Activated CD4-positive, alpha-beta memory T cell treated with anti-CD3 and anti-CD28 coated beads, Interleukin-2, amount 10 ng/mL, durations not matched to agents 7 days and 5 days (primary cell): ENCODE results near the gene MVB12B. TPM values are rescaled to one million over a fixed set of nuclear protein-coding genes. Genes with fewer than 3 reads are reported as not detected.

Experiments used
- CTCF ChIA-PET: fragments of 350-600 bp; sonication (Branson Sonifier 250); formaldehyde crosslinking; loops from one replicate; lab custom pipeline; 2021; ENCODE audit warnings: antibody characterized with exemption, inconsistent platforms; lab: Charles Lee
- POLR2A ChIA-PET: fragments of 350-600 bp; sonication (Branson Sonifier 250); formaldehyde crosslinking; loops from one replicate; lab custom pipeline; 2021; ENCODE audit warnings: antibody characterized with exemption; lab: Charles Lee
- DNase-seq: peaks from one replicate; pipeline ENCODE4 v3.0.0-alpha.2; 2020
- H3K27ac Mint-ChIP-seq: one replicate; pipeline ENCODE4 v1.8.0; 2021; ENCODE audit warnings: mild to moderate bottlenecking, mixed read lengths
- H3K27me3 Mint-ChIP-seq: one replicate; pipeline ENCODE4 v1.8.0; 2021; ENCODE audit warnings: mixed read lengths
- H3K36me3 Mint-ChIP-seq: one replicate; pipeline ENCODE4 v1.8.0; 2021; ENCODE audit warnings: low read depth, mixed read lengths
- H3K4me1 Mint-ChIP-seq: one replicate; pipeline ENCODE4 v1.8.0; 2021; ENCODE audit warnings: mixed read lengths
- H3K4me3 Mint-ChIP-seq: one replicate; pipeline ENCODE4 v1.8.0; 2021; ENCODE audit warnings: mild to moderate bottlenecking, mixed read lengths
- H3K9me3 Mint-ChIP-seq: one replicate; pipeline ENCODE4 v1.8.0; 2021; ENCODE audit warnings: mixed read lengths
- total RNA-seq, 2 experiments: library from RNA; stranded (reverse); gene quantifications; one replicate each; pipeline ENCODE4 v1.2.3, GENCODE V29; 2021

Gene MVB12B
- total RNA-seq, 2 experiments from 2014 or later, result 1.8 to 2.4 TPM

DNA sequence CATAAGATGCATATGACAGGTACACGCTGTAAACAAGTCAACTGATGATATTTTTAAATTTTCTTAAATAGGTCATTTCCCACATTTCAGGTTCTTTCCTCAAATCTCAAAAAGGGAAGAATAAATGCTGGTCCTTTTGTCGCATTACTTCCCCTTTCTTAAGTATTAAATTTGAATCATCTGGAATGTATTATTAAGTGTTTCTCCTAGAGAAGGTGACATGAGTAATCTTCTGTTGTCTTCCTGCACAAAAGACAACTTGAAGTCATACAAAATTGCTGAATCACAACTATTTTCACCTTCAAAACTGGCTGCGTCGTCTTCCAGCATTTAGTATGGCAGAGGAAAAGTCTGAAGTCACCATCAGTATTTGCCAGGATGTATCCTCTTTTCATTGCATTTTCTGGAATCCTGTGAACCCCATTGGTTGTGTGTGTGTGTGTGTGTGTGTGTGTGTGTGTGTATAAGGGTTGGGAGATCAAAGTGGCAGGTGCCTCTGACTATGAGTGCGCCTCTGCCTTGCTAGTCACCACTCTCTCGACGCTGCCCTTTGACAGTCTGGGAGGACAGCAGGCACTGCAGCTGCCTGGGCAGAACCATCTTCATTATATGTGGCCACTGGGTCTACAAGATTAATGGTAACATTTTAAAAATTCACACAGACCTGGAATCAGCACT is 86.9 kb downstream of the MVB12B start:
- H3K36me3 Mint-ChIP-seq, result no peaks in the 10 kb centered on the region
- H3K4me1 Mint-ChIP-seq, result peaks cover 30% of the 10 kb centered on the region
- no peaks in the 10 kb centered on the region for H3K27me3 Mint-ChIP-seq
- H3K4me3 Mint-ChIP-seq, result no peak overlapping the region
- H3K9me3 Mint-ChIP-seq, result no peaks in the 10 kb centered on the region
- ChIA-PET POLR2A (no interaction called here), CTCF (no interaction called here)
- no peak for DNase-seq
- no peak overlapping the region for H3K27ac Mint-ChIP-seq

GRCh38 chr9:126415741-126416370 is 89.2 kb downstream of the MVB12B start:
- H3K27ac Mint-ChIP-seq, result no peak overlapping the region
- no peak overlapping the region for H3K4me3 Mint-ChIP-seq
- ChIA-PET CTCF (interaction anchor here (1.4 kb wide), 1 partner anchor 17 kb away, joined by 5 read pairs; no protein-coding TSS in a partner anchor), POLR2A (no interaction called here)
- no peaks in the 10 kb centered on the region for H3K36me3 Mint-ChIP-seq
- H3K4me1 Mint-ChIP-seq, result peaks cover 22% of the 10 kb centered on the region
- no peaks in the 10 kb centered on the region for H3K9me3 Mint-ChIP-seq
- H3K27me3 Mint-ChIP-seq, result no peaks in the 10 kb centered on the region
- DNase-seq, result no peak

GRCh38 chr9:126417043-126417442 is 90.4 kb downstream of the MVB12B start:
- H3K36me3 Mint-ChIP-seq, result no peaks in the 10 kb centered on the region
- peaks cover 3% of the 10 kb centered on the region for H3K27me3 Mint-ChIP-seq
- peaks cover 11% of the 10 kb centered on the region for H3K4me1 Mint-ChIP-seq
- no peak overlapping the region for H3K4me3 Mint-ChIP-seq
- H3K9me3 Mint-ChIP-seq, result no peaks in the 10 kb centered on the region
- no peak overlapping the region for H3K27ac Mint-ChIP-seq
- ChIA-PET POLR2A (interaction anchor here (1.0 kb wide), 1 partner anchor 54 kb away, joined by 4 read pairs; no protein-coding TSS in a partner anchor), CTCF (interaction anchor here (1.4 kb wide), 1 partner anchor 19 kb away, joined by 5 read pairs; no protein-coding TSS in a partner anchor)
- DNase-seq, result no peak

DNA sequence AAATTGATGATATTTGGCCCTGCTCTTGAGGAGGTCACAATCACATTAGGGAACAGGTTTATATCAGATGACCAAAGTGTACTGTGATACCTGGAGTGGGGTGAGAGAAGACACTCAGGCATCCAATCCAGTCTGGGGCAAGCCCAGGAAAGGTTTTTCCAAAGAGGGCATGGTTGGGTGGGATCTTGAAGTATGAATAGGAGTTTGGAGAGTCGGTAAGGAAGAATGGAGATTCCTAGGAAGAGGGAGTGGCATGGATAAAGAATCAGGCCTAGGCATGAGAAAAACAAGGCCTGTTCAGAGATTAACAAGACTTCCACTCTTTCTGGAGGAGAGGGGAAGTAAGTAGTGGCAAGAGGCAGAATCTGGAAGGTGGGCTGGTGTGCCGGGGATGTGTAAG is 91.1 kb downstream of the MVB12B start:
- H3K27me3 Mint-ChIP-seq, result peaks cover 3% of the 10 kb centered on the region
- no peak overlapping the region for H3K4me3 Mint-ChIP-seq
- H3K27ac Mint-ChIP-seq, result no peak overlapping the region
- H3K9me3 Mint-ChIP-seq, result no peaks in the 10 kb centered on the region
- no peaks in the 10 kb centered on the region for H3K36me3 Mint-ChIP-seq
- POLR2A ChIA-PET, result no interaction called here
- DNase-seq, result no peak
- peaks cover 4% of the 10 kb centered on the region for H3K4me1 Mint-ChIP-seq
- CTCF ChIA-PET, result no interaction called here

DNA sequence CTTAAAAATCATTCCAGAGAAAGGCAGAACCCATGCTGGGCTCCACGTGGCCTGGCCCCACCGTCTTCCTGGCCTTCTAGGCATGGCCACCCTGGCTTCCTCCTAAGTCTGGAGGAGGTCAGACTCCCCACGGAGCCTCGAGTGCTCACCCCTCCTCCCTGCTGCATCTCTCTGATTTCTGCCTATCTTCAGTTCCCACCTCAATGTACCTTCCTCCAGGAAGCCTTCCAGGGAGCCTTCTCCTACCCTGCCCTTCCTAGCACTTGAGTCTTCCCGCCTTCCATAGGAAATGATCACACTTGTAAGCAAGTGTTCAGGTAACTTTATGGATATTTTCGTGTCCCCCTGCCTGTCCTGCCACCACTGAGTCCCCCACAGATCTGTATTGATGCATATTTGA is 92.0 kb downstream of the MVB12B start:
- ChIA-PET POLR2A (no interaction called here), CTCF (no interaction called here)
- no peak for DNase-seq
- Mint-ChIP-seq H3K36me3 (no peaks in the 10 kb centered on the region), H3K27me3 (peaks cover 3% of the 10 kb centered on the region), H3K9me3 (no peaks in the 10 kb centered on the region), H3K27ac (no peak overlapping the region), H3K4me1 (peaks cover 3% of the 10 kb centered on the region), H3K4me3 (no peak overlapping the region)

DNA sequence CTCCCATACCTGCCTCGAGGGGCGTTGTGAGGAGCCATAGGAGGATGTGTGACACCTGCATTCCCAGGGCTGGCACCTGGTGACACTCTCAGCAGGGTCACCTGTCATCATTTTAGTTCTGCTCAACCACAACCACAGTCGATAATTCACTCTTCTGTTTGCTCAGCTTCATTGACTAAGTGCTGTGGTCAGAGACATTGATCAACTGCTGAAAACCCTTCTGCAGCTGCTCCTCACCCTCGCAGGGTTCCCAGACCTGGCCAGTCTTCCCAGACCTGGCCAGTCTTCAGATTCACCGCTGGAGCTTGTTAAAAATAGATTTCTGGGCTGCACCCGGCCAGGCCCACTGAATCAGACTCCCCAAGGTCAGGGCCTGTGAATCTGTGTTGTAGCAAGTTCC is 92.8 kb downstream of the MVB12B start:
- Mint-ChIP-seq H3K4me1 (peaks cover 3% of the 10 kb centered on the region), H3K4me3 (no peak overlapping the region), H3K36me3 (no peaks in the 10 kb centered on the region), H3K9me3 (no peaks in the 10 kb centered on the region), H3K27ac (no peak overlapping the region), H3K27me3 (peaks cover 3% of the 10 kb centered on the region)
- POLR2A ChIA-PET, result no interaction called here
- CTCF ChIA-PET, result interaction anchor here (1.6 kb wide), 1 partner anchor 71 kb away, joined by 3 read pairs; no protein-coding TSS in a partner anchor
- DNase-seq, result no peak

DNA sequence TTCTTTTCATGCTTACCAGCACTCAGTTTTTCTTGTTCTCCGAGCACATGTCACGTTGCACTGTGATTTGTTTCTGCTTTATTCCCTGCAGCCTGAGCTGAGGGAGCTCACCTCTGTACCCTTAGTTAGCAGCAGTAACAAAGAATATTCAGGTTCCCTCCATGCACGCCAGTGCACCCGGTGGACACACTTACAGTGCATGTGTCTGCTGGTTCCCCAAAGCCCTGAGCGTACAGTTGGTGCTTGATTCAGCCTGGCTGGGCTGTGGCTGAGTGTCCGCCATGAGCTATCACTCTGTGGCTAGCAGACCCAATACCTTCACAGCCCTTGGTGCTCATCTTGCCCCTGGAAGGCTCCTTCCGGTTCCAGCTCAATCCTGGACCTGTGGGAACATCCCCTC is 93.5 kb downstream of the MVB12B start:
- no peak for DNase-seq
- H3K4me1 Mint-ChIP-seq, result peaks cover 3% of the 10 kb centered on the region
- no peaks in the 10 kb centered on the region for H3K36me3 Mint-ChIP-seq
- no peaks in the 10 kb centered on the region for H3K9me3 Mint-ChIP-seq
- CTCF ChIA-PET, result interaction anchor here (1.6 kb wide), 1 partner anchor 71 kb away, joined by 3 read pairs; no protein-coding TSS in a partner anchor
- peaks cover 3% of the 10 kb centered on the region for H3K27me3 Mint-ChIP-seq
- no peak overlapping the region for H3K4me3 Mint-ChIP-seq
- no peak overlapping the region for H3K27ac Mint-ChIP-seq
- POLR2A ChIA-PET, result no interaction called here

- POLR2A ChIA-PET, result no interaction called here
- Mint-ChIP-seq H3K4me3 (no peak overlapping the region), H3K9me3 (no peaks in the 10 kb centered on the region), H3K27me3 (peaks cover 3% of the 10 kb centered on the region), H3K27ac (no peak overlapping the region), H3K4me1 (peaks cover 3% of the 10 kb centered on the region), H3K36me3 (no peaks in the 10 kb centered on the region)
- no peak for DNase-seq
- CTCF ChIA-PET, result interaction anchor here (1.6 kb wide), 1 partner anchor 70 kb away, joined by 3 read pairs; no protein-coding TSS in a partner anchor
Observed at GRCh38 chr9:126420643-126421564, 94.3 kb downstream of the MVB12B start.

DNA sequence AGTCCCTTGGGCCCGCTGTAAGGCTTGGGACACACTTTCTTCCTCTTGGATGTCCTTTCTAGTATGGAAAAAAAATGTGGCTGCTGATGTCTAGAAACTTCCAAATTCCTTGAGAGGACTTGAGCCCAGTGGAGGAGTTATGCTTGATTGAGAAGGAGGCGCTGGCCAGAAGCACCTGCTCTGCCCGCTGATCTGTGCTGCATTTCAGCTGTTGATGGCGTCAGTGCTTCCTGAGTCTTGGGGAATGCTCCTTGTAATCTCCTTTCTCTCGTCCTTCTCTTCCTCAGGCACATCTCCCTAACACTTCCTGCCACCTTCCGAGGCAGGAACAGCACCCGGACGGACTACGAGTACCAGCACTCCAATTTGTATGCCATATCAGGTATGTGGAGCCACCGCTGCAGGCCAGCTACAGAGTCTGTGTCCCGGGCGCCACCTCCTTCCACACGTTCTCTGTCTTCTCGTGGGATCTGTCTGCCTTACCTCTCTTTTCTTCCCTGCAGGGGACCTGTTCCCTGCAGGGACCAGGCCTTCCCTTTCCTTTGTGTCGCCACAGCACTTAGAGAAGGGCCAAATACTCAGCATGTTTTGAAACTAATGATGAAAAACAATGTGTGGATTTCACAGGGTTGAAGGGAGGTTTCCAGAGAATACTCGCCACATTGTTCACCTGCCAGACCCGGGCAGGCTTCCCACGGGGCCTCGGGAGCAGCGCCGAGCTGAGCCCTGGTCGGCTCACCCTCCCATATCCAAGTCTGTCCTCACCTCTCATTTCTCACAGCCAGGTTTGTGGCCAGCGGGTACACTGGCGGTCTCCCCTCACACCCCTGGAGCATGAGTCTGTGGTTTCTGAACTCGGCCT is 95.2 kb downstream of the MVB12B start:
- DNase-seq, result no peak
- ChIA-PET CTCF (no interaction called here), POLR2A (no interaction called here)
- H3K36me3 Mint-ChIP-seq, result no peaks in the 10 kb centered on the region
- peaks cover 7% of the 10 kb centered on the region for H3K27me3 Mint-ChIP-seq
- peaks cover 3% of the 10 kb centered on the region for H3K4me1 Mint-ChIP-seq
- no peaks in the 10 kb centered on the region for H3K9me3 Mint-ChIP-seq
- H3K4me3 Mint-ChIP-seq, result no peak overlapping the region
- H3K27ac Mint-ChIP-seq, result no peak overlapping the region

DNA sequence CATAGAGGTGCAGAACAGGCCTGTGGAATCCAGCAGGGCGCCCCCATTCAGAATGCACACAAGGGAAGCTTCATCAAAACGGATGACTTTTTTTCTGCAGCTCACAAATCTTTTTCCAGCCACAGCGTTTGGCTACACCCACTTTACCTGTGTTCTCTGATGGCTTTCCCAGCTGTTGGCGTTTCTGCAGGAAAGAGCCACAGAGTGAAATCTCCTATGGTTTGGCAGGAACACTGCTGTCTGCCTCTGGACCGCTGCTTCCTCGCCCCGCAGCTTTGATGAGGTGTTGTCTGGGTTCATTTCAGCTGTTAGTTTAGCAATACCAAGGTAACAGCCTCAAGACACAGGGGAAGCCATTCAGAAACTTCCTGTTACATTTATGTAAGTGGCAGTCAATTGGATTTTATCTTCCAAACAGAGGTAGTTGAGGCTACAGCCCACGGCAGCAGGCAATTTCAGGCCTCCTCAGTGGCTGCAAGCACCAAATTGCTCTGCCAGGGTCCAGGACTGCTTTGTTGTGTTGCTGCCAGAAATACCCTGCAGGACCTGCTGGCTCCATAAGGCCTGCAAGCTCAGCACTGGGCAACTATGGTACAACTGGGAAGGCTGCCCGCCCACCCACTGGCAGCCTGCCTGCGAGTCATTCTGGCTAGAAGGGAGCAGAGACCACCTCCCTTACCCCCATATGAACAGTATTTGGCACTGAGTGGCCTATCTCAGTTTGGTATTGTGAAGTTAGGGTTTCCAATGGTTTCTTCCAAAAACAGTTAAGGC is 96.7 kb downstream of the MVB12B start:
- no peak overlapping the region for H3K4me3 Mint-ChIP-seq
- H3K27ac Mint-ChIP-seq, result no peak overlapping the region
- H3K27me3 Mint-ChIP-seq, result peaks cover 10% of the 10 kb centered on the region
- no peaks in the 10 kb centered on the region for H3K9me3 Mint-ChIP-seq
- POLR2A ChIA-PET, result no interaction called here
- no peak for DNase-seq
- peaks cover 3% of the 10 kb centered on the region for H3K4me1 Mint-ChIP-seq
- CTCF ChIA-PET, result no interaction called here
- H3K36me3 Mint-ChIP-seq, result no peaks in the 10 kb centered on the region

- Mint-ChIP-seq H3K36me3 (no peaks in the 10 kb centered on the region), H3K27ac (no peak overlapping the region), H3K4me3 (no peak overlapping the region), H3K27me3 (peaks cover 15% of the 10 kb centered on the region), H3K4me1 (peaks cover 4% of the 10 kb centered on the region), H3K9me3 (no peaks in the 10 kb centered on the region)
- DNase-seq, result no peak
- CTCF ChIA-PET, result no interaction called here
- POLR2A ChIA-PET, result no interaction called here
Observed at GRCh38 chr9:126423916-126424185, 97.2 kb downstream of the MVB12B start.

DNA sequence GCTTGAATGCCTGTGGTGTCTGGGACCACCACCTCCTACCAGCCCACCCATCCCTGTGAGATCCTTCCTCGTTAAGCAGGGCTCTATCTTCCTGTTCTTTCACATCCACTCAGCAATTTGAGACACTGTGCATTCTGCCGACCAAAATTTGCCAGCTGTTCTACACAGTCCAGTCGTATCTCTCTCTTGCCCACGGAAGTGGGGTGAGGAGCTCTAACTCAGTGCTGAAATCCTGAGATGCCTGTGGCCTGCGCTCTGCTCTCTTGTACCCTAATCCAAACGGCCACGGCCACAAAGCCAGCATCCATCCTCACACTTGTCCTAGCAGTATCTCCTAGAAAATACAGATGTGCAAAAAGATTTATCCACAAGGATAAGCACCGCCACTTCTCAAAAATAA is 97.9 kb downstream of the MVB12B start:
- peaks cover 16% of the 10 kb centered on the region for H3K27me3 Mint-ChIP-seq
- H3K9me3 Mint-ChIP-seq, result no peaks in the 10 kb centered on the region
- H3K4me3 Mint-ChIP-seq, result no peak overlapping the region
- CTCF ChIA-PET, result no interaction called here
- DNase-seq, result no peak
- H3K27ac Mint-ChIP-seq, result no peak overlapping the region
- H3K36me3 Mint-ChIP-seq, result no peaks in the 10 kb centered on the region
- peaks cover 4% of the 10 kb centered on the region for H3K4me1 Mint-ChIP-seq
- POLR2A ChIA-PET, result no interaction called here
